NB4 (cell line): ENCODE results near the gene ITIH6.

Experiments used
- CTCF ChIP-seq: IDR thresholded peaks from one replicate; pipeline ENCODE4 v1.5.1; 2012; ENCODE audit warnings: low read depth, low read length
- MYC ChIP-seq: IDR thresholded peaks from 2 replicates; pipeline ENCODE4 v1.6.1; 2011; ENCODE audit warnings: low read depth, low read length
- POLR2A ChIP-seq: IDR thresholded peaks from 2 replicates; pipeline ENCODE4 v1.6.1; 2011; ENCODE audit warnings: mild to moderate bottlenecking; ENCODE audit not compliant: insufficient read length; ENCODE audit errors: extremely low read depth

GRCh38 chrX:54825716-54826438 is 27.8 kb upstream of the ITIH6 start:
- TF ChIP-seq POLR2A, result no peak
- peak; percentile 22 for TF ChIP-seq CTCF
- no peak for TF ChIP-seq MYC
